K562 (cell line): ENCODE results near the gene TJP2. TPM values are rescaled to one million over a fixed set of nuclear protein-coding genes. Genes with fewer than 3 reads are reported as not detected.
A peak's percentile ranks its signal among the peaks of the same experiment; 100 is the strongest.

Experiments
- CCAR2 ChIP-seq: fragments of 200-400 bp; formaldehyde crosslinking; IDR thresholded peaks from 2 replicates; pipeline ENCODE4 v1.6.1; 2017; ENCODE audit warnings: mild to moderate bottlenecking, low read depth, low read length
- CREB5 ChIP-seq: fragments of 250-450 bp; sonication (Bioruptor Pico); IDR thresholded peaks from 2 replicates; pipeline ENCODE4 v1.5.0; 2020; ENCODE audit warnings: mild to moderate bottlenecking
- DLX4 ChIP-seq: fragments of 250-450 bp; sonication (Bioruptor Pico); IDR thresholded peaks from 2 replicates; pipeline ENCODE4 v1.6.1; 2021; ENCODE audit warnings: mild to moderate bottlenecking
- FUS ChIP-seq: fragments of 200-400 bp; formaldehyde crosslinking; optimal IDR thresholded peaks from 2 replicates; pipeline ENCODE3; 2017; ENCODE audit warnings: low read depth, low read length
- GABPA ChIP-seq: fragments of 200-800 bp; sonication (Bioruptor generic); conservative IDR thresholded peaks from 2 replicates; pipeline ENCODE4 v1.6.1; 2016; ENCODE audit warnings: low read depth, missing genetic modification characterization, missing compliant biosample characterization
- HES1 ChIP-seq: fragments of 450-650 bp; IDR thresholded peaks from 2 replicates; pipeline ENCODE4 v1.6.1; 2016; ENCODE audit warnings: low read depth, mild to moderate bottlenecking, moderate library complexity
- MEIS2 ChIP-seq: fragments of 450-650 bp; IDR thresholded peaks from 2 replicates; pipeline ENCODE4 v1.6.1; 2014; ENCODE audit warnings: mild to moderate bottlenecking; ENCODE audit not compliant: partially characterized antibody
- MLX ChIP-seq, 2 experiments: fragments of 450-650 bp in 1 of 2; sonication (generic) in 1 of 2; formaldehyde crosslinking; conservative IDR thresholded peaks; 2 replicates each; pipeline versions ENCODE4 v1.4.0 to v1.8.1; 2020 to 2022; ENCODE audit warnings: mild to moderate bottlenecking in 1 of 2, missing genetic modification reagents in 1 of 2
- NONO ChIP-seq, 2 experiments: fragments of 200-400 bp in 1 of 2; fragments of 450-650 bp in 1 of 2; formaldehyde crosslinking in 1 of 2; IDR thresholded peaks; 2 replicates each; pipeline ENCODE4 v1.6.1; 2017; ENCODE audit warnings: low read depth in 2 of 2, mild to moderate bottlenecking in 2 of 2, moderate library complexity in 2 of 2, low read length in 1 of 2
- NR2C2 ChIP-seq, 2 experiments: fragments of 200-800 bp in 1 of 2; sonication (Bioruptor generic) in 1 of 2; sonication (generic) in 1 of 2; formaldehyde crosslinking in 1 of 2; IDR thresholded peaks; 2 replicates each; pipeline versions ENCODE4 v1.6.1 to v1.8.0; 2016 to 2022; ENCODE audit warnings: mild to moderate bottlenecking in 1 of 2, missing compliant biosample characterization in 1 of 2, missing genetic modification characterization in 1 of 2, missing genetic modification reagents in 1 of 2
- PTBP1 ChIP-seq: fragments of 200-400 bp; formaldehyde crosslinking; IDR thresholded peaks from 2 replicates; pipeline ENCODE4 v1.6.1; 2017; ENCODE audit warnings: low read depth, low read length
- RFX1 ChIP-seq: fragments of 450-650 bp; IDR thresholded peaks from 2 replicates; pipeline ENCODE4 v1.6.1; 2016; ENCODE audit warnings: mild to moderate bottlenecking, moderate library complexity
- SMAD1 ChIP-seq: fragments of 150-350 bp; IDR thresholded peaks from 2 replicates; pipeline ENCODE4 v1.6.1; 2014; ENCODE audit warnings: low read length, low read depth; ENCODE audit not compliant: partially characterized antibody
- SMC3 ChIP-seq: conservative IDR thresholded peaks from 2 replicates; pipeline ENCODE4 v1.6.1; 2011; ENCODE audit warnings: low read depth, low read length, improper control_type of control experiment; ENCODE audit not compliant: insufficient read depth
- ZBTB1 ChIP-seq: sonication (generic); formaldehyde crosslinking; IDR thresholded peaks from 2 replicates; pipeline ENCODE4 v1.8.1; 2023; ENCODE audit warnings: missing genetic modification reagents, low read depth, mild to moderate bottlenecking, borderline replicate concordance
- ZFX ChIP-seq: sonication (generic); formaldehyde crosslinking; IDR thresholded peaks from 2 replicates; pipeline ENCODE4 v1.8.0; 2022; ENCODE audit warnings: mild to moderate bottlenecking, missing genetic modification reagents, moderate library complexity
- ZNF274 ChIP-seq: IDR thresholded peaks from 2 replicates; pipeline ENCODE4 v1.6.1; 2011; ENCODE audit warnings: low read depth, mild to moderate bottlenecking, low read length, moderate library complexity, borderline replicate concordance
- ZNF316 ChIP-seq: fragments of 450-650 bp; IDR thresholded peaks from 2 replicates; pipeline ENCODE4 v1.6.1; 2016
- ZNF551 ChIP-seq: fragments of 250-450 bp; sonication (Bioruptor Pico); IDR thresholded peaks from 2 replicates; pipeline ENCODE4 v1.5.0; 2021; ENCODE audit warnings: mild to moderate bottlenecking, moderate library complexity
- ZNF609 ChIP-seq: sonication (generic); formaldehyde crosslinking; IDR thresholded peaks from 2 replicates; pipeline ENCODE4 v1.8.1; 2023; ENCODE audit warnings: missing genetic modification reagents, mild to moderate bottlenecking, borderline replicate concordance
- ZNF778 ChIP-seq: fragments of 450-650 bp; formaldehyde crosslinking; IDR thresholded peaks from 2 replicates; pipeline ENCODE4 v1.4.0; 2020; ENCODE audit warnings: mild to moderate bottlenecking, moderate library complexity
- polyA plus RNA-seq, 8 experiments: library from polyadenylated mRNA; depleted of rRNA in 4 of 8; stranded (reverse) in 5 of 8; unstranded in 3 of 8; fragments of >200 nt; fragmentation: Nextera tagmentation in 2 of 8; fragmentation: Illumina TruSeq in 1 of 8; extraction: Ambion mirVana in 2 of 8; extraction: Trizol in 1 of 8; gene quantifications; 2 replicates each; pipeline versions ENCODE4 v1.2.1 to v1.2.3, GENCODE V29; 2011 to 2014; ENCODE audit warnings: inconsistent platforms in 1 of 8, missing spikeins in 1 of 8
- total RNA-seq, 7 experiments: library from RNA; depleted of rRNA in 6 of 7; stranded (reverse); fragments of >200 nt in 6 of 7; fragmentation: Illumina TruSeq in 2 of 7; extraction: Trizol in 2 of 7; gene quantifications; 2 replicates each; pipeline versions ENCODE4 v1.2.1 to v1.2.3, GENCODE V29; 2011 to 2021; ENCODE audit warnings: low replicate concordance in 1 of 7

The TJP2 gene
- total and polyA plus RNA-seq, 9 of the 15 experiments (the other 6 are each of a cell fraction or from before 2014, with no cell fraction given), result 4.0 to 24.1 (median 16.8) TPM

- TF ChIP-seq ZNF609 (CRISPR knock-in tag), result no peak
- TF ChIP-seq ZNF778 (CRISPR knock-in tag), result no peak
- TF ChIP-seq ZNF316, result no peak
- peak; percentile 39; the same call in 1 of the 2 replicates for TF ChIP-seq HES1
- TF ChIP-seq ZFX, result no peak
- TF ChIP-seq PTBP1, result no peak
- TF ChIP-seq SMAD1, result peak; percentile 27
- no peak for TF ChIP-seq DLX4 (CRISPR knock-in tag)
- no peak for TF ChIP-seq MLX (CRISPR knock-in tag; conservative IDR thresholded peaks at IDR 0.05)
- TF ChIP-seq MEIS2, result peak; percentile 31
- no peak for TF ChIP-seq GABPA (tag)
- no peak for TF ChIP-seq CCAR2
- no peak for TF ChIP-seq SMC3
- no peak for TF ChIP-seq ZNF274
- no peak for TF ChIP-seq ZNF551 (CRISPR knock-in tag)
- TF ChIP-seq RFX1, result no peak
- no peak for TF ChIP-seq CREB5 (CRISPR knock-in tag)
- TF ChIP-seq NONO (IDR thresholded peaks at IDR 0.05; ENCODE audit: low read depth in 2 of 2, low read length in 1 of 2), result no peak
- no peak for TF ChIP-seq ZBTB1 (CRISPR knock-in tag)
- no peak for TF ChIP-seq FUS
- TF ChIP-seq NR2C2 (CRISPR knock-in tag; IDR thresholded peaks at IDR 0.05), result no peak
- TF ChIP-seq NR2C2 (tag; IDR thresholded peaks at IDR 0.05), result peak; percentile 37; the same call in 1 of the 2 replicates
Measured at GRCh38 chr9:69188975-69189374, 14.9 kb downstream of the TJP2 start (continued).
